AG04450 (cell line): ENCODE data around the gene CCDC93. TPM values are rescaled to one million over a fixed set of nuclear protein-coding genes. Genes with fewer than 3 reads are reported as not detected.

Experiments
- CTCF ChIA-PET: fragments of 300-600, 350-600 bp; formaldehyde crosslinking; extraction: SDS; loops from one replicate; lab custom pipeline; 2022; ENCODE audit warnings: antibody characterized with exemption, inconsistent platforms; lab: Charles Lee
- POLR2A ChIA-PET: fragments of 350-600 bp; formaldehyde crosslinking; extraction: SDS; loops from one replicate; lab custom pipeline; 2021; ENCODE audit warnings: antibody characterized with exemption, inconsistent platforms; lab: Yijun Ruan, JAX
- DNase-seq: peaks from one replicate; pipeline ENCODE4 v3.0.0-alpha.2; 2011; ENCODE audit warnings: low read depth, low spot score
- H3K27ac ChIP-seq: one replicate; pipeline ENCODE4 v1.5.1; 2012; ENCODE audit warnings: low read depth, low read length, control low read depth
- H3K27me3 ChIP-seq: one replicate; pipeline ENCODE4 v1.6.0; 2012; ENCODE audit warnings: low read length; ENCODE audit not compliant: control insufficient read depth, insufficient read depth
- H3K4me3 ChIP-seq: 2 replicates; pipeline ENCODE4 v1.5.1; 2011; ENCODE audit warnings: mild to moderate bottlenecking, low read depth, low read length, control low read depth
- H3K9me3 ChIP-seq: 2 replicates; pipeline ENCODE4 v1.5.1; 2012; ENCODE audit warnings: low read length; ENCODE audit not compliant: control insufficient read depth, insufficient read depth
- polyA plus RNA-seq: library from polyadenylated mRNA; depleted of rRNA; stranded (reverse); fragments of >200 nt; gene quantifications from 2 replicates; pipeline ENCODE4 v1.2.3, GENCODE V29; 2011
- TF ChIP-seq, protein P1 (sequence below): IDR thresholded peaks from 2 replicates; pipeline ENCODE4 v1.5.1; 2011; ENCODE audit warnings: low read depth, low read length, control low read depth, inconsistent platforms

Gene CCDC93
- polyA plus RNA-seq, 1 experiment = 19.9 TPM

DNA sequence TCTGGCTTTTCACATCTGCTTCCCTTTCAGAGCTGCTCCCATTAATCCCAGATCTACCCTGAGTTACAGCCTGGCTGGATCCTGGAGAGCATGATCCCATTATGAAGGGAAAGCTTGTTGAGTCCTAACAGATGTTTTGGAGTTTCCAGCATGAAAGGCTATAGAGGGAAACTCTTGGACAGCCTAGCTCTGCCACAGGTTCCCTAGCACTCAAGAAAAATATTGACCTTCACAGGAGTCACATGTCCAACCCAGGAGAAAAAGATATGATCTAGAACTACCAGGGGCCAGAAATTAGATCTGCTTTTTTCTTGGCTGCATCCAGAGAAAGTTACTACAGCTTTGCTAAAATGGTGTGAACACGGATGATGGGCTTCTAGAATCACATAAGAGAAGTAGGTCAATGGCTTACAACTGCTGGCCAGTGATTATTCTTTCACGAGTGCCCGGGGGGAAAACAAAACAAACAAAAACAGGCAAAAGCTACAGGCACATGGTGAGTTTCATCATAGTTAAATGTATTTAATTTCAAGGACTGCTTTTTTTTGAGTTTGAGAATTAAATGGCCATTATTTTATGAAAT, 15.9 kb downstream of the CCDC93 start:
- ChIA-PET POLR2A (no interaction called here), CTCF (interaction anchor here (1.3 to 3.0 kb wide), 2 partner anchors 162 to 184 kb away, joined by 4 to 30 read pairs; partner anchors contain the start of gene DDX18)
- no peak overlapping the region for H3K27ac ChIP-seq
- no peaks in the 10 kb centered on the region for H3K9me3 ChIP-seq
- DNase-seq = no peak
- TF ChIP-seq, protein P1, sequence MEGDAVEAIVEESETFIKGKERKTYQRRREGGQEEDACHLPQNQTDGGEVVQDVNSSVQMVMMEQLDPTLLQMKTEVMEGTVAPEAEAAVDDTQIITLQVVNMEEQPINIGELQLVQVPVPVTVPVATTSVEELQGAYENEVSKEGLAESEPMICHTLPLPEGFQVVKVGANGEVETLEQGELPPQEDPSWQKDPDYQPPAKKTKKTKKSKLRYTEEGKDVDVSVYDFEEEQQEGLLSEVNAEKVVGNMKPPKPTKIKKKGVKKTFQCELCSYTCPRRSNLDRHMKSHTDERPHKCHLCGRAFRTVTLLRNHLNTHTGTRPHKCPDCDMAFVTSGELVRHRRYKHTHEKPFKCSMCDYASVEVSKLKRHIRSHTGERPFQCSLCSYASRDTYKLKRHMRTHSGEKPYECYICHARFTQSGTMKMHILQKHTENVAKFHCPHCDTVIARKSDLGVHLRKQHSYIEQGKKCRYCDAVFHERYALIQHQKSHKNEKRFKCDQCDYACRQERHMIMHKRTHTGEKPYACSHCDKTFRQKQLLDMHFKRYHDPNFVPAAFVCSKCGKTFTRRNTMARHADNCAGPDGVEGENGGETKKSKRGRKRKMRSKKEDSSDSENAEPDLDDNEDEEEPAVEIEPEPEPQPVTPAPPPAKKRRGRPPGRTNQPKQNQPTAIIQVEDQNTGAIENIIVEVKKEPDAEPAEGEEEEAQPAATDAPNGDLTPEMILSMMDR = no peak
- H3K27me3 ChIP-seq = no peaks in the 10 kb centered on the region
- H3K4me3 ChIP-seq = no peak overlapping the region

DNA sequence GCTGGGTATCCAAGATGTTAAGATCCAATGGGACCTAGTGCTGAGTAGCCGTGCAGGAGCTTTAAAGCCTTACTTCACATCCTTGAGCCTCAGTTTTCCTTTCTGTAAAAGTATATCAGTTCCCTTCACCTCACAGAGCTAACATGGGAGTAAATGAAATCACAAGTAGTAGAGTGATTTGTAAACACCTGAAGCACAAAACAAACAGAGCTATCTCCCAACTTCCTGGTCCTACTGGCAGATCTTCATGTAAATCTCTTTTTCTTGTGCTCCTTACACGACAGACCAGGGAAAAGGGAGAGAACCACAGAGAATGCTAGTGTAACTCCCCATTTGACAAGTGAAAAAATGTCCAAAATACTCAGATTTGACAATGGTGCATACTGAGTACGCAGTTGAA, 17.3 kb downstream of the CCDC93 start:
- POLR2A ChIA-PET = no interaction called here

DNA sequence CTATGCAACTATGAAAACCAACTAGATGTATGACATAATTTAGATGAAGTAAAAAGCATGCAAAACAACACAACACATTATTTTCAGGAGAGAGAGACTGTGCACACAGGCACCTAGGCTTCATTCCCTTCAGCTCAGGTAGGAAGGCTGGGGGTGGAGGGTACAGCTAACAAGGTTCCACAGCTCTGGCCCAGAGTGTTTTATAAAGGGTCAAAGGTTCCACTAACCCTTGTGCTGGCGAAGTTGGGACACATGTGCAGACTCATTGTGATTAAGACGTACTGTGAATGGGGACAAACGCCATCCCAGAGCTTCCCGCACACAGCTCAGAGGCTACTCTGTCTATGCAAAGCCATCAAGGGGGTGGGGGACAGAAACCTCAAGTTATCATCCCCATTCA, 19.1 kb downstream of the CCDC93 start:
- no peak overlapping the region for H3K4me3 ChIP-seq
- TF ChIP-seq, protein P1 = no peak
- H3K27me3 ChIP-seq = no peaks in the 10 kb centered on the region
- ChIA-PET POLR2A (no interaction called here), CTCF (interaction anchor here (0.6 to 1.4 kb wide), 3 partner anchors 9 to 159 kb away, joined by 3 to 14 read pairs (median 3); no protein-coding TSS in a partner anchor)
- H3K9me3 ChIP-seq = no peaks in the 10 kb centered on the region
- no peak overlapping the region for H3K27ac ChIP-seq
- DNase-seq = no peak

More for the DNA sequence above, 17.3 kb downstream of the CCDC93 start:
- CTCF ChIA-PET = interaction anchor here (1.3 to 3.0 kb wide), 3 partner anchors 9 to 183 kb away, joined by 4 to 30 read pairs (median 11); partner anchors contain the start of gene DDX18
- Histone ChIP-seq H3K27ac (no peak overlapping the region), H3K27me3 (no peaks in the 10 kb centered on the region), H3K9me3 (no peaks in the 10 kb centered on the region), H3K4me3 (no peak overlapping the region)
- DNase-seq = no peak
- TF ChIP-seq, protein P1 = no peak

DNA sequence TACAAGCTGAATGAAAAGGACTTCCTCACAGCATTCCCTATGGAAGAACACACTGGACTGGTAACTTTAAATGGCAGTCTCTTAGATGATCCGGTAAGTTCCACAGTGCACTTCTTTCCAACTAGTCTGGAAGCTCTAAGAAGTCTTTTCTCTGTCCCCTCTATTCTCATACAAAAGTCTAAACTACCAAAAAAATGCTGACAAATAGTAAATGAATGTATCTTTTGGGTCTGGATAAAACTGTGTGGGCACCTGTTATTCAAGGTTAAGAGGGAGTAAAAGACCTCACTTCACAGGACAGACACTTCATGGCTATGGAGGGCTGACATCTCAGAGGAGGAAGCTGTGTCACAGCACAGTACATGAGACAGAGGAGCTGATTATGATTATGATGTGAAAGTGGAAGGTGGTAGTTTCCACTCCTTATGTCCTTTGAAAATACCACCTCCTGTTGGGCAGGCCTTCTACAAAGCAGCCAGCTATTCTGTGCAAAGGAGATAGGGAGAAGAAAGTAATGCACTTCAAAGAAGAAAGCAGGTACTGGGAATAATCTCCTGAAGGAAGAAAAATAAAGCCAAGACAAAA, 23.9 kb downstream of the CCDC93 start:
- Histone ChIP-seq H3K27me3 (no peaks in the 10 kb centered on the region), H3K27ac (no peak overlapping the region), H3K9me3 (no peaks in the 10 kb centered on the region), H3K4me3 (no peak overlapping the region)
- POLR2A ChIA-PET = no interaction called here
- CTCF ChIA-PET = interaction anchor here (1.1 to 9.6 kb wide), 6 partner anchors 14 to 176 kb away, joined by 5 to 154 read pairs (median 7); partner anchors contain the start of gene DDX18
- DNase-seq = no peak
- TF ChIP-seq, protein P1 = no peak

DNA sequence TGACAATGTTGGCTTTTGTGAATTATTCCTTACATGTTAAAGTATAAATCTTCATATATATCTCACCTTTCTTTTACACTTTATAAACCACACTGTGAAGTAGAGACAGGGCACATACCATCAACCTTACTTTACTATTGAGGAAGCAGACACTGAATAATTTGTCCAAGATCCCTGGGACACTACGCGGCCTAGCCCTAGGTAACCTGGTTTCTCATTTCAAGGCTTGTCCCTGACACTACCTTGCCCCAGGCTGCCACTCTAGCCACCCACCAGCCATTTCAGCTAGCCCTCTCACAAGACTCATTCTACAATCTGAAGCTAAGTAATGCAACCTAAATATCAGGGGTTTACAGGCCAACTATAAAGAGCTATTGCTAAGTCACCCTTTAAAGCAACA, 26.7 kb downstream of the CCDC93 start:
- CTCF ChIA-PET = interaction anchor here (0.7 to 9.6 kb wide), 3 partner anchors 17 to 173 kb away, joined by 4 to 154 read pairs (median 8); partner anchors contain the start of gene DDX18
- Histone ChIP-seq H3K27ac (no peak overlapping the region), H3K27me3 (no peaks in the 10 kb centered on the region), H3K9me3 (no peaks in the 10 kb centered on the region), H3K4me3 (no peak overlapping the region)
- POLR2A ChIA-PET = no interaction called here
- TF ChIP-seq, protein P1 = no peak
- DNase-seq = no peak
